Mesenteric fat pad (tissue), 1 donor: ENCODE data around the gene VASP. TPM values are rescaled to one million over a fixed set of nuclear protein-coding genes. Genes with fewer than 3 reads are reported as not detected.

ENCODE experiments used
- DNase-seq: peaks from one replicate; pipeline ENCODE4 v3.0.0-alpha.2; 2020; ENCODE audit warnings: low spot score
- total RNA-seq: library from RNA; stranded (reverse); fragmentation: NEBNext Ultra II Directional; extraction: Animal tissue kit (Norgen Biotek cat#: 25700); gene quantifications from one replicate; pipeline ENCODE4 v1.2.1, GENCODE V29; 2021
- donor health status: DM: yes; HTN: yes; CAD: no.

VASP gene
- total RNA-seq, 1 donor from 2014 or later, result 104 TPM

DNA sequence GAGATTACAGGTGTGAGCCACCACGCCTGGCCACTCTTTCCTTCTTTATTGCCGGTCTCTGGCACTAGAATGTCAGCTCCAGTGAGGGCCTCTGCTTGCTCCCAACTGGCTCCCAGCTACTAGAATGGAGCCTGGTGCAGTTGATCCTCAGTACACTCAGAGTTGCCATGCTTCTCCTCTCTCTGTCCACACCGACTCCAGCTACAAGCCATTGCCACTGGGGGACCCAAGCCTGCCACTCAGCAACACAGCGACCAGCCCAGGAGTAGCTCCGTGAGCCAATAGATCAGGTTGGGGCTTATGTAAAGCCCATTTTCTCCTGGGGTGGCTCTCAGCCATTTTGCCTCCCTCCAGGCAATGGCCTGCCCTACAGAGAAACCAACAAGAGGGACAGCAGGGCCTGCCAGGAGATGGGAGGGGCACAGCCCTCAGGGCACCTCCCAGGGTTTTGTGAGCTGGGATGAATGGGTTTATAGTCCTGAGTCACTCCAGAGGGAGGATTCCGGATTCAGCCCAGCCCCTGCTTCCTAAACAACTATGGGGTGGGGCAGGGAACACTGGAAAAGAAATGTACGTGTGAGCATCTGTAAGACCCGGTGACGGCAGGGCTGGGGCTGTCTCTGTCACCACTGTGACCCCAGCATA, 40.8 kb downstream of the VASP start:
- DNase-seq, result no peak

GRCh38 chr19:45553464-45553863, 46.2 kb downstream of the VASP start:
- DNase-seq, result no peak

DNA sequence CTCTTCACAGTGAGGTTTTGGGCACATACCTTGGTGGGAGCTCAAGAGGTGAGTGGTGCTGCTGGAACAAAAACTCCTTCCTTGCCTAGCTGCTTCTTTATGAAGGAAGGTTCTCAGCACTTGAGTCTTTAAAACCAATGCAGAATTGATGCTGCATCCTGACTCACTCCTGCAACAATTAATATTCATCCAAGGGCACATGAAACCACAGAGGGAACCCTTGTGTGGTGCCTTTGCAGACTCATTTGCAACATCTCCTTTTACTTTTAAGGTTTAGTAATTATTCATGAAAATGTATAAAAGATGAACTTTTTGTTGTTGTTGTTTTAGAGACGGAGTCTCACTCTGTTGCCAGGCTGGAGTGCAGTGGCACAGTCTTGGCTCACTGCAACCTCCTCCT, 47.2 kb downstream of the VASP start:
- DNase-seq, result no peak

GRCh38 chr19:45556835-45557234, 49.6 kb downstream of the VASP start:
- DNase-seq, result no peak

DNA sequence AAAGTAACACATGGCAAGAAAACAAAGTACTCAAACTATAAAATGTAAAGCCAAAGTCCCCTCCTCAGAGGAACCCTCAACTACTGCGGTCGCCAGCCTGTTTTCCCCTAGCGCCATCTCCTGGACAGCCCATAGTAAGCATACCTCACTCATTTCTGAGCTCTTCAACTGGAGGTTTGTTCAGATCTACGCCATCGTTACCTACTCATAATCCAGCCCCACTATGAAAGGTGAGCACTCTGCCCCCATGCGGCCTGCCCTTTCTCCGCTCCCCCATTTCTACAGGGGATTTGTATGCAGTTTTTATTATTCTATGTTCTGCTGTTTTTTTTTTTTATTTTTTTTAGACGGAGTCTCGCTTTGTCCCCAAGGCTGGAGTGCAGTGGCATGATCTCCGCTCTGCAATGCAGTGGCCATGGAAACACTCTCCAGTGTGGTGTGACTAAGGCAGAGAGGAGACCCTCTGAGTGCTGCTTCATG, 51.2 kb downstream of the VASP start:
- DNase-seq, result no peak

DNA sequence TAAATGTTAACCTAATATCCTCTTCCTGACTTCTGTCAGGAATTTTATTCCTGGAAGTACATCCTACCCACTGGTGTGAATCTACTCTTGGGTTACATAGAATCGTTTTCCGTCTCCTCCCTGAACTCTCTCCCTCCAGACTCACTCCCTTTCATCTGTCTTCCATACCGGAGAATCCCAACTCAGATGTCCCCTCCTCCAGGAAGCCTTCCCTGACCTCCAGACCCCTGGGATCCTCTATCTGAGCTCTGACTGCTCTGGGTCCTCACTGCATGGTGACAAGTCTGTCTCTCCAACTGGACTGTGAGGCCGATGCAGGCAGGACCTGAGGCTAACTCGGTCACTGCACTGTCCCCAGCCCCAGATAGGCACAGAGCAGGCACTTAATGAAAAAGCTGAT, 52.8 kb downstream of the VASP start:
- no peak for DNase-seq

DNA sequence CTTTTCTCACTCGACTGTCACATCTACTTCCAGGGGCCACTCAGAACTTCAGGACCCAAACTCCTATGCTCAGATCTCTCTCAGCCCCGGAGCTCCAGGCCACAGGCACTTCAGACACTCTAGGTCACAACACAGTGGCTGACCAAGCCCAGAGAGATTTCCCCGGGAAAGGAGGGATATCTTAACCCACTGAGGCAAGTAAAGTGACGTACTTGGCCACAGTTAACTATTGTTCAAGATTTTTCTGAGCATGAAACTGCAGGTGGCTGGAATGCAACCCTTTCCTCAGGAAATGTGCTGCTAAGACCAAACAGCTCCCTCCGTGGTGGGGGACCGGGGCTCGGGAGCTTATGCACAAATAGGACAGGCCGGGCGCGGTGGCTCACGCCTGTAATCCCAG, 53.4 kb downstream of the VASP start:
- DNase-seq, result no peak

- DNase-seq, result no peak
Measured at GRCh38 chr19:45564131-45564780, 57.0 kb downstream of the VASP start.

DNA sequence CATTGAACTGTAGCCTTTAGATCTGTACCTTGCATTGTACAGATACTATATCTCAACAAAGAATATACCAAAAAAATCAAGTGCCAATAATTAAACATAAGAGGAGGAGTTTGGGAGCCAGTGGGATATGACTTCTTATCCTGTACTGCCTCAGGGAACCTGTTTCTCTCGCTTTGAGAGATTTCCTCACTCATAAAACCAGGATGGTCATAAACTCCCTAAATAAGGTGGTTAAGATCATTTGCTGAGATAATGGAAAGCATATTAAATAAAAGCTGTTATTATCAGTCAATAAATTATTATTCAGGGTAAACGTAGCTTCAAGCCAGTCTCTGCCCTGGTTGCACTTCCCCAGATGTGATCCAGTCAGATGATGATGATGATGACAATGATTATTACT, 60.3 kb downstream of the VASP start:
- no peak for DNase-seq

GRCh38 chr19:45568732-45569131, 61.5 kb downstream of the VASP start:
- DNase-seq, result no peak

GRCh38 chr19:45569619-45570421, 62.5 kb downstream of the VASP start:
- no peak for DNase-seq

GRCh38 chr19:45571457-45572220, 64.4 kb downstream of the VASP start:
- no peak for DNase-seq

DNA sequence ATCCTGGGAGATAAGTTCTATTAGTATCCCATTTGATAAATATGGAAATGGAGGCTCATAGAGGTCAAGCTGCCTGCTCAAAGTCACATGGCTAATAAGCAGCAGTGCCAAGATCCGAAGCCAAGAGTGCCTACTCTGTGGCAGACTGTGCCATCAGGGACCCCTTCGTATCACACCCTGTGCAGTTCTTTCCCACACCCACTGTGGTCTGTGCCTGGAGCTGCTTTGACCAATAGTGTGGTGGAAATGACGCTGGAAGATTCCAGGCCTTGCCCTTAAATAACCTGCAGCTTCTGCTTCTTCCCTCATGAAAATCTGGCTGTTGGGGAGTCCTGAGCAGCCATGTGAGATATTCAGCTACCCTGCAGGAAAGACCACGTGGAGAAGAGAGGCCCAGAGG, 67.2 kb downstream of the VASP start:
- no peak for DNase-seq

DNA sequence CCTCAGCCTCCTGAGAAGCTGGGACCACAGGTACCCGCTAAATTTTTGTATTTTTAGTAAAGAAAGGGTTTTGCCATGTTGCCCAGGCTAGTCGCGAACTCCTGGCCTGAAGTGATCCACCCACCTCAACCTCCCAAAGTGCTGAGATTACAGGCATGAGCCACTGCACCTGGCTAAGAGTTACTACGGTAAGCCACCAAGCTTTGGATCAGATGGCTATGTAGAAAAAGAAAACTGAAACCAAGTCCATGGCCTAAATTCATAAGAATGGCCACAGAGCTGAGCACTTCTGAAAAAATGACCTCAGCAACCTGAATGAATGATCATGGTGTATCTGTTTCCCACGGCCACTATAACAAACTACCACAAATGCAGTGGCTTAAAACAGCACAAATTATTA, 67.9 kb downstream of the VASP start:
- no peak for DNase-seq

Other genes starting within 250 kb of the VASP start
- gene CKM, start 184.6 kb upstream of the VASP start, total RNA-seq, result not detected
- not detected for gene KLC3, start 166.7 kb upstream of the VASP start, total RNA-seq
- gene ERCC2, start 136.9 kb upstream of the VASP start, total RNA-seq, result 12.3 TPM
- 17.6 TPM for gene PPP1R13L, start 102.4 kb upstream of the VASP start, total RNA-seq
- 6.7 TPM for gene POLR1G, start 100.8 kb upstream of the VASP start, total RNA-seq
- 82.3 TPM for gene ERCC1, start 83.6 kb upstream of the VASP start, total RNA-seq
- 907 TPM for gene FOSB, start 39.5 kb upstream of the VASP start, total RNA-seq
- 8.3 TPM for gene RTN2, start 10.4 kb upstream of the VASP start, total RNA-seq
- 1.1 TPM for gene PPM1N, start 9.0 kb upstream of the VASP start, total RNA-seq
- gene OPA3, start 77.3 kb downstream of the VASP start, total RNA-seq, result 12.5 TPM
- 32.7 TPM for gene GPR4, start 94.7 kb downstream of the VASP start, total RNA-seq
- gene EML2, start 131.9 kb downstream of the VASP start, total RNA-seq, result 33.6 TPM
- 7.1 TPM for gene GIPR, start 160.7 kb downstream of the VASP start, total RNA-seq
- 239 TPM for gene SNRPD2, start 184.5 kb downstream of the VASP start, total RNA-seq
- gene QPCTL, start 185.2 kb downstream of the VASP start, total RNA-seq, result 7.7 TPM
- 12.8 TPM for gene FBXO46, start 223.4 kb downstream of the VASP start, total RNA-seq
- gene MEIOSIN, start 226.0 kb downstream of the VASP start, total RNA-seq, result not detected